Measurements from ENCODE around the gene GABRG3.

DNA sequence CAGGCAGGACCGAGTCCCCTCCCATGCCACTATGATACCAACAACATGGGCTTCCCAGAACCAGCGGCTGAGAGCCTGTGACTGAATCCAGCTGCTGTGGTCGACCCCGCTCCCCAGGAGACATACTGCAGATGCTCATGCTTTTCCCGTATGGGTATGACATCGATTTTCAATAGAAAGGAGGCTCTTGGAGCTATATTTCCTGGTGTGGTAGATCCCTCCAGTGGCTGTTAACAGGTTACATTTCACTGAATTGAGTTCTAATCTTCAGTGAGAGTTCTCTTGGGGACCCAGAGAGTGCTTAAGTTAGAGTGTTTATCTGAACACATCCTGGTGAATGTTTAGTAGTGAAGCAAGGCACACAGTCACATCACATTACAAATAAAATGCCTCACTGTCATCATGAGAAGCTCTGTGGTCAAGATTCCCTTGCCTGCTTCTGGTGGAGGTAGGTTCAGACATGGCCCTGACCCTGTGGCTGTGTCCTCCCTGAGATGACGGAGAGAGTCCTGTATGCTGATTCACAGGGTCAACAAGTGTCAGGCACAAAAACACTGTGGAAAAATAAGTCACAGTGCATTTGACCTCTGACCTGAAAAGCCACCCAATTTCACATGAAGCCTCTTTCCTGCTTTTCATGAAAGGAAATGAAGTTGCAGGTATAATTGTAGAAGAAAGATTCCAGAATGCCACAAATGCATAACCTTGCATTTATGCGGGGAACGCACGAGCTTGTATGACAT, 110.9 kb downstream of the GABRG3 start:
- TF ChIP-seq, protein P1, sequence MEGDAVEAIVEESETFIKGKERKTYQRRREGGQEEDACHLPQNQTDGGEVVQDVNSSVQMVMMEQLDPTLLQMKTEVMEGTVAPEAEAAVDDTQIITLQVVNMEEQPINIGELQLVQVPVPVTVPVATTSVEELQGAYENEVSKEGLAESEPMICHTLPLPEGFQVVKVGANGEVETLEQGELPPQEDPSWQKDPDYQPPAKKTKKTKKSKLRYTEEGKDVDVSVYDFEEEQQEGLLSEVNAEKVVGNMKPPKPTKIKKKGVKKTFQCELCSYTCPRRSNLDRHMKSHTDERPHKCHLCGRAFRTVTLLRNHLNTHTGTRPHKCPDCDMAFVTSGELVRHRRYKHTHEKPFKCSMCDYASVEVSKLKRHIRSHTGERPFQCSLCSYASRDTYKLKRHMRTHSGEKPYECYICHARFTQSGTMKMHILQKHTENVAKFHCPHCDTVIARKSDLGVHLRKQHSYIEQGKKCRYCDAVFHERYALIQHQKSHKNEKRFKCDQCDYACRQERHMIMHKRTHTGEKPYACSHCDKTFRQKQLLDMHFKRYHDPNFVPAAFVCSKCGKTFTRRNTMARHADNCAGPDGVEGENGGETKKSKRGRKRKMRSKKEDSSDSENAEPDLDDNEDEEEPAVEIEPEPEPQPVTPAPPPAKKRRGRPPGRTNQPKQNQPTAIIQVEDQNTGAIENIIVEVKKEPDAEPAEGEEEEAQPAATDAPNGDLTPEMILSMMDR (IDR thresholded peaks at IDR 0.05 in 2 of 3, conservative IDR thresholded peaks at IDR 0.05 in 1 of 3; ENCODE audit: borderline replicate concordance in 1 of 3, insufficient read depth in 1 of 3, low read depth in 2 of 3, low read length in 2 of 3) = no peak
- TF ChIP-seq JUND (IDR thresholded peaks at IDR 0.05) (no peak), POLR2A (IDR thresholded peaks at IDR 0.05; ENCODE audit: borderline replicate concordance, extremely low read depth, insufficient read depth, insufficient read length) (no peak), ZNF274 (IDR thresholded peaks at IDR 0.05; ENCODE audit: low read depth, low read length) (no peak), POLR2AphosphoS5 (IDR thresholded peaks at IDR 0.05; ENCODE audit: low read depth, low read length) (no peak), TCF7L2 (IDR thresholded peaks at IDR 0.05; ENCODE audit: borderline replicate concordance, extremely low read depth, insufficient read depth, insufficient read length) (no peak), SP1 (IDR thresholded peaks at IDR 0.05; ENCODE audit: low read depth) (no peak)
- TF ChIP-seq, protein P2, sequence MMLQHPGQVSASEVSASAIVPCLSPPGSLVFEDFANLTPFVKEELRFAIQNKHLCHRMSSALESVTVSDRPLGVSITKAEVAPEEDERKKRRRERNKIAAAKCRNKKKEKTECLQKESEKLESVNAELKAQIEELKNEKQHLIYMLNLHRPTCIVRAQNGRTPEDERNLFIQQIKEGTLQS (IDR thresholded peaks at IDR 0.05) = no peak

Data from HCT116 (cell line).